Dermis microvascular lymphatic vessel endothelial cell (primary cell): ENCODE data around the gene ZNF672. TPM values are rescaled to one million over a fixed set of nuclear protein-coding genes. Genes with fewer than 3 reads are reported as not detected.
"Not testable (repeated sequence)": the region's sequence is repeated elsewhere in the genome, so short reads cannot be mapped to it uniquely, and the experiment has no call there.

Source experiments
- DNase-seq, 2 donors: peaks; one replicate each; pipeline versions ENCODE4 v3.0.0 to v3.0.0-alpha.2; 2010; ENCODE audit warnings: low read depth in 2 of 2
- total RNA-seq: library from RNA; depleted of rRNA; stranded (reverse); fragments of >200 nt; gene quantifications from 2 replicates; pipeline ENCODE4 v1.2.1, GENCODE V29; 2014

Gene ZNF672
- total RNA-seq, 1 donor from 2014 or later: 15.9 TPM

GRCh38 chr1:248852481-248853405, 14.7 kb downstream of the ZNF672 start:
- no peak for DNase-seq

- DNase-seq: no peak
These were observed 15.8 kb downstream of the ZNF672 start for GRCh38 chr1:248853663-248854375.

DNA sequence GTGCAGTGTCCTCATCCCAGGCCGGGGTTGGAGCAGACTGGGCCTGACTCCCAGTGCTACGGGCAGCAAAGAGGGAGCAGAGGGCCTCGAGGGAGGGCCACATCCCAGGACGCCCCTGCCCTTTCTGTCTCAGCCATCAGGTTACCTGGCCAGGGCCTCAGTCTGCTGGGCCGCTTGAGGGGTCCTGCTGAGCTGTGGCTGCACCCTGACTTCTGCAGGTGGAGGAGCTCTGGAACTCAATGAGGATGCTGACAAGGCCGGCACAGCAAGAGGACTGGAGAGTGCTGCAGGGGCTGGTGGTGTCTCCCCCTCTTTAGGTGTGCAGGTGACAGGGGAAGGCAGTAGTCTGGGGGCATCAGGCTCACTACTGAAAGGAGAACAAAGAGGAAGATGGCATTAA, 17.6 kb downstream of the ZNF672 start:
- no peak for DNase-seq

DNA sequence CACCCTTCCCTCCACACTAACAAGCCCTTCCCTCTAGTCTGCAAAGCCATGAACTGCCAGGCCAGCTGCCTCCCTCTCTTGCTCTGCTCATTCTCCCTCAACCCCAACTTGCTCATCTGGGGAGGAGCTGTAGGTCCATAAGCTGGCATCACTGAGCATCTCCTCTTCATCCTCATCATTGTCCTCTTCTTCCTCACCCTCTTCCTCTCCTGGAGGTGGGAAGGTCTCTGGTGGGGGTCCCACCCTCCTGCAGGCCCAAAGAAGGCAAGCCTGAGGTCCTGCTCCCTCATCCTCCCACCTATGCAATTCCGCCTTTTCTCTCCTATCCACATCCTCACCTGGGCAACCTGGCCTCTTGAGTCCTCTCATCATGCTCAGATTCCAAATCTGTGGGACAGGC, 18.2 kb downstream of the ZNF672 start:
- DNase-seq: no peak

- no peak for DNase-seq
These were observed 19.2 kb downstream of the ZNF672 start for GRCh38 chr1:248857201-248857600.

GRCh38 chr1:248857749-248858095, 19.7 kb downstream of the ZNF672 start:
- no peak for DNase-seq

- peak in 1 of 2 donors; percentile 70 for DNase-seq
These were observed 20.3 kb downstream of the ZNF672 start for GRCh38 chr1:248858096-248858890.

DNA sequence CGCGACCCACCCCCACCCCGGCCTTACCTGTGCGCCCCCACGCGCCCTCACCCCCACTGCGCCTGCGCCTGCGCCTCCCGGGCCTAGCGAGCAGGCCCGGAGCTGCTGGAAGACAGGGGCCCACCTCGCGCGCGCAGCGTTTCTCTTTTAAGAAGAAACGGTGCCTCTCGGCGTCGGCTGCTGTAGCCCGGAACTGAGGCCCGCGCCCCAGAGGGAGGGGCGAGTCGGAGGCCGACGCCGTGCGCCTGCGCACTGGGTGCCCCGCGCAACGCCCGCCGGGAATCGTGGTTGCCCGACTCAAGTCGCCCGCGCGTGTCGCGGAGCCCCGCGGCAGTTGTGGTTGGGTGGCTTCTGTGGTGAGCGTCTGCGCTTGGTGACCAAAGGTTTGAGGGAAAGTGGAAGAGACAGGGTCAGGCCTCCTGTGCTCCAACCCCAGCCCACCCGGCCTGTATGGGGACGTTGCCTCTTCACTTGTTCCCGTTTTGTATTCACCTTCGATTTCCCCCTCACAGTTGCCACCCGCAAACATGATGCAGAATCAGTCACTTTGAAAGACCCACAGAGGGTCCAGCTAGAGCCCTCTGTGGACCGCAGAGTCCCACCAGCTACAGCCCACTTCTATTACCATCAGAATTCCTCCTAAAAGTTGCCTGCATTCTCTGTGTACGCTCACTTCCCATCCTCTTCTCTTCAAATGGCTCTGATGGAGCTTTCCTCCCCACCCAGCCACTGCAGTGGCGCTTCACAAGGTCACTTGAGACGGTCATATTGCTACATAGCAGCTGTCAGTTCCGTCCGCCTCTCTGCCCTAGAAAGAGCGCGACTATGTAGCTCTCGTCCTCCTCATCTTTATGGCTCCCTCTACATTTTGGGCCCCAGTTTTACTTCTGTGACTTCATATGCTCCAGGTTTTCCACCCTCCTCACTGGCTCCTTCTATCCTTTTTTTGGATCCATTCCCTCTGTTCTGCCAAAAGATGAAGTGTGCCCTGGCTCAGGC, 21.2 kb downstream of the ZNF672 start, which contains the start of gene ZNF692:
Gene ZNF692, minus strand, starts transcription at position 195 of the 999 bp plus-strand sequence. CDS start 776 bp downstream, outside the sequence.
- peak; percentile 93 to 98 for DNase-seq

GRCh38 chr1:248860007-248860406, 22.0 kb downstream of the ZNF672 start:
- DNase-seq: no peak

- DNase-seq: no peak
These were observed 23.6 kb downstream of the ZNF672 start for GRCh38 chr1:248861616-248862015.

DNA sequence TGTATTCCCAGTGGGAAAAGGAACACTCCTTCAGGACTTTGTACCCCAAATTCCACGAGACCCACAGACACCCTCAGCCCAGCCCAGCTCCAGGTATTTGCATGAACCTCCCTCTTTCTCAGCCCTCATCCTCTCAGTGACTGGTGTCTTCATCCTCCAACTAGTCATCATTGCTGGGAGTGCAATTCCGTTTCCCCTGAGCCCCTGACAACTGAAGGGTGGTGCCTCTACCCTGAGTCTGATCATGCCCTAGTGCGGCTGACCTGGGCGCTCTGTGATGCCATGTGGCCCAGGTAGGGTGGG, 24.6 kb downstream of the ZNF672 start:
- no peak for DNase-seq

DNA sequence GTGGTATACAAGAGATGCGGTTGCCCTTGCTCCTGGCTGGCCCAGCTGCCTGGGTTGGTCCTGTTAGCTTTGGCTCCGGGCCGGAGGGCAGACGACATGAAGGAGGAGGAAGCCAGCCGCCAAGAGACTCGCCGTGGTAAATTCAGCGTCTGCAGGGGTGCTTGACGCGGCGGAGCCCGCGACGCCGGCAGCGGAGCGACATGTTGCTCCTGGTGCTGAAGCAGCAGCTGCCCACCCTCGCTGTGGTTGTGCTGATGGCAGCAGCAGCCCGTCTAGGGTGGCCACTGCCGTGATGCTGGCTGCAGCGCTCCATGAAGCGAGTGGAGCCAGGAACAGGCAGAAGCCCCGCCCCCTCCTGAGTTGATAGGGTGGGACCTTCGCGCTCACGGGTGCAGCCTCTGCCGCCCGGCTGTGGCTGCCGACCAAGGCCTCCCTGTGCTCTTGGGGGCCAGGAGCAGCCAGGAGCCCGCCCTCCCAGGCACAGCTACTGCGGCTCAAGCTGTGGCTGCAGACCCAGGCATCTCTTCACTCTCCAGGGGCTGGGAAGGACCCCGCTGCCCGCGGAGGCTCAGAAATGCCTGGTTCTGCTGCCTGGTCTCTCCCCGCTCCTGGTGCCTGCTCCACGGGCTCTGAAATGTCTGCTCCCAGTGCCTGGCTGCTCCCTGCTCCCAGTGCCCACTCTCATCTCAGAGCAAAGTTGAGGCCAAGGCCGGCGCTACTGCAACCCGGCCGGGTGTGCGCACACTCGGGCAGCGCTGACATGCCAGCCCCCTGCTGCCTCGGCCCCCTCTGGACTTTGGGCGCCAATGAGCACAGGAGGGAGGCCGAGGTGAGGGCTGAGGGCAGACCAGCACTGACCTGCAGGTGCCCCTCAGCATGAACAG, 25.2 kb downstream of the ZNF672 start:
- peak in 1 of 2 donors; percentile 82 for DNase-seq

GRCh38 chr1:248871837-248872401, 33.9 kb downstream of the ZNF672 start:
- DNase-seq: no peak

- DNase-seq: peak; percentile 52 to 76
These were observed 34.9 kb downstream of the ZNF672 start for GRCh38 chr1:248872752-248873408.

GRCh38 chr1:248873409-248873992, 35.5 kb downstream of the ZNF672 start:
- peak; percentile 91 to 96 for DNase-seq

DNA sequence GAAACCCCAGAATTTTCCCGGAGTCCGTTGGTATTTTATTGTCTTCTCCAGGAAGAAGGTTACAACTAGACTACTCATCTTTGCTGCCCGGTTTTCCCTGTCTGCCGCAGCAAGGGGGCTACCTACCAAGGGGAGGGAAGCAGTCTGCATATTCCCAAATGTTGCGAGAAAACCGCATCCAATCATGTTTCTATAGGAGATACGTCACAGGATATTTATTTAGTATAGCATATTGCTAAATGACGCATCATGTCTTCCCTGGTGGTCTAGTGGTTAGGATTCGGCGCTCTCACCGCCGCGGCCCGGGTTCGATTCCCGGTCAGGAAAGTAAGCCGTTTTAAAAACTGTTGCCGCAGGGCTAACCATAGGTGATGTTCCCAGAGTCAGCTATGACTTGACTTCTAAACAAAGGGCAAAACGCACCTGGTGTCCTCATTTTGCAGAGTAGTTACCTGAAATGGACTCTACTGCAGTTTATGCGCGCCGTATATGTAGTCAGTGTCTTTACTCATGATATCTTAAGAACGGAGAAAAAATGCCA, 36.0 kb downstream of the ZNF672 start:
- peak; percentile 89 to 90 for DNase-seq

DNA sequence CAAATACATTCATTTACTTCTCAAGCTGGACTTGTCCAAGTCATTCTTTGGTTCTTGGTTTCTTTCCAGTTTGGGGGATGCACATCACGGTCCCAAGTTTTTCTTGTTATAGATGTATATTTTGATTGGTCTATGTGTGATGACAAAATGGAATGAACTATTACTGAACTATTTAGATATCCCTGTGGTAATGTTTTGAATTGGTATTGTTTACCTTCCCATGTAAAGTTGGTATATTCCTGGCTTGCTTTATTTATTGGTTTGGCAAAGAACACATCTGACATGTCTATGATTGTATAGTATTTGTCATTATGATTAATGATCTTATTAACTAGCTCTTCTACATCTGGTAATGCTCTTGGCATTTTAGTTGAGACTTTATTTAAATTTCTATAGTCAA, 43.2 kb downstream of the ZNF672 start:
- no peak for DNase-seq

DNA sequence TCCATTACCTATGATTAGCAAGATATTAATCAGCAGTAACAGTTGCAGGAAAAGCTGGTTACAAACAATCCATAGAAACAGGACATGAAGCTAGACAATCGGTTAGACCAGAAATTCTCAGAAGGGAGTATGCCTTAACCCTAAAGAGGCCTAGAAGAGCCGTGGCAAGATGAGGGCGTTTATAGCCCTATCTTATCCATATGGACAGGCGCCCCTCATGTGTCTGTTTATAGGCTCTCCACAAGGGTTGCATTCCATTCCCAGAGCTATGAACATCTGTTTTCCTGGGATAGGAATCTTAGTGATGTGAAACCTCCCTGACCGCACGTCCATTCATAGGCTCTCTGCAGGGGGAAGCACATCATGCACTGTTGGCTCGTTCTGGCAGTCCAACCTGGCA, 44.4 kb downstream of the ZNF672 start:
- not testable (repeated sequence) for DNase-seq
